COLO668 (cell line): Measurements from ENCODE around the gene UQCC2.

Experiments
- DNase-seq: peaks from one replicate; lab custom pipeline; 2025; ENCODE audit not compliant: unreplicated experiment; lab: John Stamatoyannopoulos, UW

UQCC2 gene

GRCh38 chr6:33678233-33678931 lies 33.1 kb downstream of the UQCC2 start:
- DNase-seq, result no peak

DNA sequence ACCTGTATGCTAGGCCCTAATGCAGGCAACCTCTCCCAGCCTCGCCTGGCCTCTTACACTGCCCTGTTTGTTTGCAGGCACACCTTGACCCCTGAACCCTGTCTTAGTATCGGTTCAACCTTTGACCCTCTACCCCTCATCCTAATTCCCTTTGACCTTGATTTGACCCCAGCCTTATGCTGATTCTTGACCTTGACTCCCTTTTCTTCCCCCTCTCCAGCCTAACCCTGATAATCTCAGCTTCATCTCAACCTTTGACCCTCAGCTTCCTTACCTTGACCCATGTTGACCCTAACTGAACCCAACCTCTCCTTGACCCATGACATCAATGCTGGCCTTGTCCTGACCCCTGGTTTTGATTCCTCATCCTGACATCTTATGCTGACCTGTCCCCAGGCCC lies 33.8 kb downstream of the UQCC2 start:
- DNase-seq, result no peak

GRCh38 chr6:33677143-33677660 lies 34.3 kb downstream of the UQCC2 start:
- no peak for DNase-seq

DNA sequence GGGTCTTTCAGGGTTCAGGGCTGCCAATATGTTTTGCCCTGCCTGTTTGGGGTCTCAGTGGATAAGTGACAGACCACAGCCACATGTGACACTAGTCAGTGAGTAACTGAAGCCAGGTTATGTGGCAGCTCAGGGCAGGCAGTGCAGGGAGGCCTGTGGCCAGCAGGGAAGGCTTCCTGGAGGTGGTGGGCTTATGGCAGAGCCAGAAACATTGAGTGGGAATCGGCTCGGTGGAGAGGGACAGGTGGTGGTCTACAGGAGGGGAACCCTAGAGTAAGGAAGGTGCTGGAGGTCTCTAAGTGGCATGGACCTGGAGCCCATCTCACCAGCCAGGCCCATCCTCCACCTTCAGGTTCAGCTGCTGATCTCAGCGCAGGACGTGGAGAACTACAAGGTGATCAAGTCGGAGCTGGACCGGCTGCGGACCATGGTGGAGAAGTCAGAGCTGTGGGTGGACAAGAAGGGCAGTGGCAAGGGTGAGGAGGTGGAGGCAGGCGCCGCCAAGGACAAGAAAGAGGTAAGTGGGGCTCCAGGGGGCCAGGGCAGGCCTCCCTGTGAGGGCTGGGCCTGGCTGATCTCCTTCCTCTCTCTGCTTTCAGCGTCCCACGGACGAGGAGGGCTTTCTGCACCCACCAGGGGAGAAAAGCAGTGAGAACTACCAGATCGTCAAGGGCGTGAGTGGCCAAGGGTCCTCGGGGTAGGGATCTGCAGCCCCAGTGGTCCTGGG lies 34.9 kb downstream of the UQCC2 start:
- no peak for DNase-seq

GRCh38 chr6:33675968-33676367 lies 35.5 kb downstream of the UQCC2 start:
- DNase-seq, result no peak

- no peak for DNase-seq
These were observed 37.6 kb downstream of the UQCC2 start for GRCh38 chr6:33673851-33674250.

GRCh38 chr6:33672808-33673207 lies 38.7 kb downstream of the UQCC2 start:
- DNase-seq, result no peak

DNA sequence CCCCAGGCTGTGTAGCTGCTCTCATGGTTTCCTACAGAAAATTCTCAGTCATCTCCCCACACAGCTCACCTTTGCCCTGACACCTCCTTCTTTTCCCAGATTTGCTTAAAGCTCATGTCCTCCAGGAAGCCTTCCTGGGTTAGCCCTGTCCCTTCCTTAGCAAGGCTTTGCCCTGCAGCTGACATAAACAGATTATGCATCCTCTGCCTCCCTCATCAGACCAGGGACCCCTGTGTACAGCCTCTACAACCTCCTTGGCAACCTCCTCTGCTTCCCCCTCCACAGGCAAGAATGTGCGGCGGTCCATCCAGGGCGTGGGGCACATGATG lies 39.8 kb downstream of the UQCC2 start:
- DNase-seq, result no peak

DNA sequence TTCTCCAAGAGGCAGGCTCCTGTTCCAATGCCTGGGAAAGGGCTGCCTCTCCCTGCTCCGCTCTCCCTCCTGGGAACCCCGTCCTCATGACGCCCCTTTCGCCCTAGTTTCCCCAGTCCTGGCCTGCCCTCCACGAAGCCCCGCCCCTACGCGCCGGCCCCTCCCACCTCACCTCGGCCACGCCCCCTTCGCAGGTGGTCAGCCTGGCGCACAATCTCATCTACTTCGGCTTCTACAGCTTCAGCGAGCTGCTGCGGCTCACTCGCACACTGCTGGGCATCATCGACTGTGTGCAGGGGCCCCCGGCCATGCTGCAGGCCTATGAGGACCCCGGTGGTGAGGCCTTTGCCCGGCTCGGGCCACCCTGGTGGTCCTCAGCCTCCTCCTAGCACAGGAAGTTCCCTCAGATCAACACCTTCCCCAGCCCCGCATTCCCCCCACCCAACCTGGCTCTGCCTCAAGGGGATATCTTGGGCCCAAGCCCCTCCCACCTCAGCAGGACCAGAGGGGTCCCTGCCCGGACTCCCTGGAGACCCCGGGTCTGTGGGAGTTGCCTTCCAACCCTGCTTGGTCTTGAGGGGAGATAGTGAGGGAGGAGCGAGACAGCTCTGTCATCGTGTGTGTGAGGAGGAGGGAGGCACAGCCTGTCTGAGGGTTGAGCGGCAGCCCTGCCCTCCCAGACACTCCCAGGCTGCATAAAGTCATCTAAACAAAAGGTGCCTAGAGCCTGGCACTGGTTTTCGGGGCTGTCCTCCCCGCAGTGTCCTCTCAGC lies 40.3 kb downstream of the UQCC2 start:
- no peak for DNase-seq

DNA sequence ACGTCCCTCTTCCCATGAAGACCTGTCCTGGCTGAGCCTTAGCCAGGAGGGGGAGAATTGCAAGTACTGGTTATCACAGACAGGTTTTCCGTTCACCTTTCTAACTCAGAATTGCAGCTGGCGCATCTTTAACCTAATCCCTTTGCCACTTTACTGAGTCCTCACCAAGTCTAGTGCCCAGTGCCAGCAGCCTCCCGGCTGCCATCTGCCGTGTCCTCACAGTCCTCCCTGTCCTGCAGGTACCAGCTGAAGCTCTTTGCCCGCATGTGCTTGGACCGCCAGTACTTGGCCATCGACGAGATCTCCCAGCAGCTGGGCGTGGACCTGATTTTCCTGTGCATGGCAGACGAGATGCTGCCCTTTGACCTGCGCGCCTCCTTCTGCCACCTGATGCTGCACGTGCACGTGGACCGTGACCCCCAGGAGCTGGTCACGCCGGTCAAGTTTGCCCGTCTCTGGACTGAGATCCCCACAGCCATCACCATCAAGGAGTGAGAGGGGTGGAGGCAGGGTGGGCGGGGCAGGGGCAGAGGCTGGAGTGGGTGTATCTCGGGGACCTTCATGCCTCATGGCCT lies 41.3 kb downstream of the UQCC2 start:
- DNase-seq, result no peak

DNA sequence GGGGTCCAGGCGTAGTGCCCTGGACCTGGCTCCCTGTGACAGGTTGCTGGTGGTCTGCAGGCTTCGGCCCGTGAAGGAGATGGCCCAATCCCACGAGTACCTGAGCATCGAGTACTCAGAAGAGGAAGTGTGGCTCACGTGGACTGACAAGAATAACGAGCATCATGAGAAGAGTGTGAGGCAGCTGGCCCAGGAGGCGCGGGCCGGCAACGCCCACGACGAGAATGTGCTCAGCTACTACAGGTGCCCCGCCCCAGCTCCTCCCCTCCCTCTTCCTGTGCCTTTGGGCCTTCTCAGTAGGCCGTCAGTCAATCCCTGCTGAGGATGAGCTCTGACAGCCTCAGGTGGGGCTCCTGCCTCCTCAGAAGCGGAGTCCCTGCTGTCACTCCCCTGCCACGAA lies 42.6 kb downstream of the UQCC2 start:
- no peak for DNase-seq

GRCh38 chr6:33668328-33668727 lies 43.2 kb downstream of the UQCC2 start:
- no peak for DNase-seq

DNA sequence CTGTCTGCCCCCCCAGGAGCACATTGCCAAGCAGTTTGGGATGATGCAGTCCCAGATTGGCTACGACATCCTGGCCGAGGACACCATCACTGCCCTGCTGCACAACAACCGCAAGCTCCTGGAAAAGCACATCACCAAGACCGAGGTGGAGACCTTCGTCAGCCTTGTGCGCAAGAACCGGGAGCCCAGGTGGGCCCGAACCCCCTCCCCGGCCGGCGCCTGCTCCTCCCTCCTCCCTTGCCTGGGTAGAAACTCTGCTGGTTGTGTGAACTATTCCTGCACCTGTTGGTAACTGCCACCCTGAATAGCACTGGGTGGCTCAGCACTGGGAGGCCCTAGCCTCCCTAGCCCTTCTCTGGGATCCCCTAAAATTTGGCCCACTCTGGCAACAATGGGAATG lies 43.7 kb downstream of the UQCC2 start:
- DNase-seq, result no peak

DNA sequence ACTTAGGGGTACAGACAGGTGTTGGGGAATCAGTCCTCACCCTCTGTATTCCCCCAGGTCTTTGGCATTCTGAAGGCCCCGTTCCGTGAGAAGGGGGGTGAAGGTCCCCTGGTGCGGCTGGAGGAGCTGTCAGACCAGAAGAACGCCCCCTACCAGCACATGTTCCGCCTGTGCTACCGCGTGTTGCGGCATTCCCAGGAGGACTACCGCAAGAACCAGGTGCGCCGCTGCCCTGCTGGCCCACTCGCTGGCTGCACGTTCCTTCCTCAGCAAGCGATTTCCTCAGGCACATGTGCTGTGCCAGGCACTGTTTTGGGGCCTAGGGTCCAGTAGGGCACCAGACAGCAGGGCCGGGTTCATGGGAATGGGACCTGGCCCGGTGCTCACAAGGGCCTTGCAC lies 44.4 kb downstream of the UQCC2 start:
- no peak for DNase-seq

- no peak for DNase-seq
These were observed 45.5 kb downstream of the UQCC2 start for GRCh38 chr6:33665957-33666356.

DNA sequence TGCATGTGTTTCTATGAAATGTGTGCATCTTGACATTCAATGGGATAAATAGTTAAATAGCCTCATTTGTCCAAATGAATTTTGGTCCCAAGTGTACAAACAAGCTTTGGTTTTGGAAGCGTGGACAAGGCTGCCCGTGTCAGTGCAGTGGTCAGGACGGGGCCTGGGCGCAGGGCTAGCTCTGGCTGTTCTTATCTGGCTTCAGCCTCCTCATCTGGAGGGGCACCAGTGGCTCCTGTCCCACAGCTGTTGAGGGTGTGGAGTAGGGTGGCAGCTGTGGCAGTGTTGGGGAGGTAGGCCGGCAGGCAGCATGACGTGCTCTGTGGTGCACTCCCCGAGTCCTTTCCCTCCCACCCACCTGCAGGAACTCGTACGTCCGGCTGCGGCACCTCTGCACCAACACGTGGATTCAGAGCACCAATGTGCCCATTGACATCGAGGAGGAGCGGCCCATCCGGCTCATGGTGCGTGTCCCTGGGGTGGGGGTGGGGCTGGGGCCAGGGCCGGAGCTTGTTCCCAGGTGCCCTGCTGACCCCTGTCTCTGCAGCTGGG lies 46.9 kb downstream of the UQCC2 start:
- no peak for DNase-seq

DNA sequence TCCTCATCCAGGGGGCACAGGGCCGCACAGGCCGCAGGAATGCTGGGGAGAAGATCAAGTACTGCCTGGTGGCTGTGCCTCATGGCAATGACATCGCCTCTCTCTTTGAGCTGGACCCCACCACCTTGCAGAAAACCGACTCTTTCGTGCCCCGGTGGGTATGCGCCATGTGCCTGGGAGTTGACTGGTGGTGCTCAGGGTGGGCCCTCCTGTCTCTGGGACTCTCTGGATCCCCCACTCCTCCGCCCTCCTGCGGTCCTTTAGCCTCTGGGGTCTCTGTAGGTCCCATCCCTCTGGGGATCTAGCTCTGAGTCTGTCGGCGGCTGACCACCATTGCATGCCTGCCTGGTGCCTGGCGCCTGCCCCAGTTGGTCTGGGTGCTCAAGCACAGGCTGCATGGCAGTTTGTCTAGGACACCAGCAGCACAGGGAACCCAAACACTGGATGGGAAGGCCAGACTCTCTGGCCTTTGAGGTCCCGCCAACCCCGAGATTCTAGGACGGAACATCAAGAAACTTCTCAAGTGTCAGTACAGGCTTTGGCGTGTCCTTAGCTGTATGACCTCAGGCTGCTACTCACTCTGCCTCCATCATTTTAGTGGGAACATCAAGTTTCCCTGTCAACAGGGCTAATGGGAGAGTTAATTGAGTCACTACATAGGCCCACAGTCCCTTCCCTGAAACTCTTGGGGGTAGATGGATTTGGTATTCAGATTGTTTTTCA lies 47.6 kb downstream of the UQCC2 start:
- DNase-seq, result no peak

DNA sequence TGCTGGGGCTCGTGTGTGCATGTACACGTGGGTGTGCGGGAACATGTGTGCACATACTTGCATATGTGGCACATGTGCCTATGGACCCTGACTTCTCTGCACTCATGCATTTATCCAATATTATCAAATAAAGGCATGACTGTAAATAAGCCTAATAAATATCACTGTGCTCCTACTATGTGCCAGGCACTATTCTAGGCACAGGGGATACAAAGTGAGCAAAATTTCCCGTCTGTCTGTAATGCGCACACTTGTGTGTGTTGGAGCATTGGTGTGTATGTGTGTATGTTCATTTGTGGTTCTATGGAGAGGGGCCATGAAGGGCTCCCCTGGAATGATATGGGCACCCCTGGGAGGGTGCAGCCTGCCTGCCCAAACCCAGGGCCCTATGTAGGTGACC lies 48.5 kb downstream of the UQCC2 start:
- no peak for DNase-seq

DNA sequence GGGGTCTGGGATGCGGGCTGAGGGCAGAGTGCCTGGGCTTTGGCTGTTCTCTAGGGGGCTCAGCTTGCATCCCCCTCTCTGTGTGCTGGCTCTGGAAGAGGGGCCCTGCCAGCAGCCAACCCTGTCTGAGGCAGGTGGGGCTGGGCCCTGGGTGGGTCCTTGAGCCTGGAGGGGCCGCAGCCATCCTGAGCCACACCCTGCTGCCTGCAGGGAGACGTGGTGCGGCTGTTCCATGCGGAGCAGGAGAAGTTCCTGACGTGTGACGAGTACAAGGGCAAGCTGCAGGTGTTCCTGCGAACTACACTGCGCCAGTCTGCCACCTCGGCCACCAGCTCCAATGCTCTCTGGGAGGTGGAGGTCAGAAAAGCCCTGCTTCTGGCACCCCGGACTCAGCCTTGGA lies 49.2 kb downstream of the UQCC2 start:
- DNase-seq, result no peak

DNA sequence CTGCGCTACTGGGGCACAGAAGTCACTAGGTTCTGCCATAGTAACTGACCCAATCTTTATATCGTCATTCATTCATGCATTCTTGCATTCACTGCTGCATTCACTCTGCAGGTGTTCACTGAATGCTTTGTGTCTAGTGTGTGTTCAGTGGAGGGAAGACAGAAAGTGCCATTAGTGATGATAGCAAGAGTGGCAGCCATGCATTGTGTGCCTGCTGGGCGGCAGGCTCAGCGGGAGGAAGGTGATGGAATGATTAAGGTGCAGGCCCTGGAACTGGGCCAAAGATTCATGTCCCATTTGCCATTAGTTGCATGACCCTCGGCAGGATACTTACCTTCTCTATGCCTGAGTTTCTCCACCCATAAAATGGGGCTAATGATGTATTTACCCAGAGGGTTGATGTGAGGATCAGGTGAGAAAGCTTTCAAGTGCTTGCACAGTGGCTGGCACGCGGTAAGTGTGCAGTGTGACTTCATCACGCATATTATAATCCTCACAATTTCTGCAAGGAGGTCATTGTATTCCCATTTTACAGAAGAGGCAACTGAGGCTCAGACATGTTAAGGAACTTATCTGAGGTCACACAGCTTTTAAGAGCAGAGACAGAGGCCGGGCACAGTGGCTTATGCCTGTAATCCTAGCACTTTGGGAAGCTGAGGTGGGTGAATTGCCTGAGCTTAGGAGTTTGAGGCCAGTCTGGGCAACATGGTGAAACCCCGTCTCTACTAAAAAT lies 50.2 kb downstream of the UQCC2 start:
- DNase-seq, result no peak
